Cardiac muscle cell (in vitro differentiated cells and primary cell): ENCODE data around the gene CREB5. TPM values are rescaled to one million over a fixed set of nuclear protein-coding genes. Genes with fewer than 3 reads are reported as not detected.

ENCODE experiments used
- DNase-seq, 2 donors: peaks; one replicate each; pipeline versions ENCODE4 v3.0.0 to v3.0.0-alpha.2; 2010 to 2017; ENCODE audit warnings: low read depth in 1 of 2, low spot score in 1 of 2
- H3K27ac ChIP-seq: fragments of 200-600 bp; sonication (generic); 2 replicates; pipeline ENCODE4 v1.5.1; 2016
- H3K27me3 ChIP-seq: fragments of 200-600 bp; sonication (generic); 2 replicates; pipeline ENCODE4 v1.6.0; 2016; ENCODE audit warnings: control low read depth
- H3K36me3 ChIP-seq: fragments of 200-600 bp; sonication (generic); 2 replicates; pipeline ENCODE4 v1.5.1; 2016; ENCODE audit warnings: control low read depth
- H3K4me1 ChIP-seq: fragments of 200-600 bp; sonication (generic); 2 replicates; pipeline ENCODE4 v1.8.1; 2017; ENCODE audit warnings: low read depth, mild to moderate bottlenecking, mixed run types
- H3K4me3 ChIP-seq: fragments of 200-600 bp; sonication (generic); 2 replicates; pipeline ENCODE4 v1.5.1; 2016; ENCODE audit warnings: mild to moderate bottlenecking
- H3K9me3 ChIP-seq: fragments of 200-600 bp; sonication (generic); 2 replicates; pipeline ENCODE4 v1.5.1; 2017; ENCODE audit warnings: low read depth, mild to moderate bottlenecking, control low read depth
- polyA plus RNA-seq: library from polyadenylated mRNA; unstranded; fragments of >200 nt; fragmentation: Nextera tagmentation; extraction: Ambion mirVana; gene quantifications from 2 replicates; pipeline ENCODE4 v1.2.1, GENCODE V29; 2016
- total RNA-seq: library from RNA; depleted of rRNA; stranded (reverse); fragments of >200 nt; gene quantifications from 2 replicates; pipeline ENCODE4 v1.2.3, GENCODE V29; 2016
- TF ChIP-seq, protein P1 (sequence below): IDR thresholded peaks from 2 replicates; pipeline ENCODE4 v1.5.1; 2012; ENCODE audit warnings: low read depth, mild to moderate bottlenecking, low read length

The CREB5 gene
- total and polyA plus RNA-seq, 2 experiments from 2014 or later: 4.6 TPM

DNA sequence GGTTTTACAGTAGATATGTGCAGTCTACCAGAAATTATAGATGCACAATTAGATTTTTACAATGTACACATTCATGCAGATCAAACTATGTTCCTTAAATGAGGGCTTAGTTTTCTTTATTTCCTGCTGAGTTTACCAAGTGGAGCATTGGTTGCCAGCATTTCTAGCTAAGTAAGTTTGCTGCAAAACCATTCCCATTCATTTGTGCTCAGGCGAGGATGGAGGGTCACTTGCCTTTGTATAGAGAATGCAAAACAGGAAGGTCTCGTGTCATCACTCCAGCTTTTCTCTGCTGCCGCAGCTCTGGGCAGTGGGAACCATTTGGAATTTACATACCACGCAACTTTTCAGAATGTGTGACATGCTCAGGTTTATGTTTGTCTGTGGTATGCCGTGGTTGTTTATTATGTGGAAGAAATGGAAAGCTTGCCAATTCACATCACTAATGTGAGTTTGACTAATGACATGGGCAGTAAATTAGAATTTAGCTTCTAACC, 347.2 kb downstream of the CREB5 start:
- Histone ChIP-seq H3K36me3 (no peaks in the 10 kb centered on the region), H3K27ac (no peak overlapping the region), H3K9me3 (no peaks in the 10 kb centered on the region), H3K4me3 (no peak overlapping the region), H3K27me3 (no peaks in the 10 kb centered on the region), H3K4me1 (no peaks in the 10 kb centered on the region)
- TF ChIP-seq, protein P1, sequence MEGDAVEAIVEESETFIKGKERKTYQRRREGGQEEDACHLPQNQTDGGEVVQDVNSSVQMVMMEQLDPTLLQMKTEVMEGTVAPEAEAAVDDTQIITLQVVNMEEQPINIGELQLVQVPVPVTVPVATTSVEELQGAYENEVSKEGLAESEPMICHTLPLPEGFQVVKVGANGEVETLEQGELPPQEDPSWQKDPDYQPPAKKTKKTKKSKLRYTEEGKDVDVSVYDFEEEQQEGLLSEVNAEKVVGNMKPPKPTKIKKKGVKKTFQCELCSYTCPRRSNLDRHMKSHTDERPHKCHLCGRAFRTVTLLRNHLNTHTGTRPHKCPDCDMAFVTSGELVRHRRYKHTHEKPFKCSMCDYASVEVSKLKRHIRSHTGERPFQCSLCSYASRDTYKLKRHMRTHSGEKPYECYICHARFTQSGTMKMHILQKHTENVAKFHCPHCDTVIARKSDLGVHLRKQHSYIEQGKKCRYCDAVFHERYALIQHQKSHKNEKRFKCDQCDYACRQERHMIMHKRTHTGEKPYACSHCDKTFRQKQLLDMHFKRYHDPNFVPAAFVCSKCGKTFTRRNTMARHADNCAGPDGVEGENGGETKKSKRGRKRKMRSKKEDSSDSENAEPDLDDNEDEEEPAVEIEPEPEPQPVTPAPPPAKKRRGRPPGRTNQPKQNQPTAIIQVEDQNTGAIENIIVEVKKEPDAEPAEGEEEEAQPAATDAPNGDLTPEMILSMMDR: no peak
- DNase-seq: no peak

GRCh38 chr7:28761505-28761904, 349.2 kb downstream of the CREB5 start:
- Histone ChIP-seq H3K27ac (no peak overlapping the region), H3K4me3 (no peak overlapping the region), H3K36me3 (no peaks in the 10 kb centered on the region), H3K4me1 (no peaks in the 10 kb centered on the region), H3K9me3 (no peaks in the 10 kb centered on the region), H3K27me3 (no peaks in the 10 kb centered on the region)
- TF ChIP-seq, protein P1: no peak
- peak in 1 of 2 donors; percentile 57 for DNase-seq

- DNase-seq: no peak
- Histone ChIP-seq H3K36me3 (no peaks in the 10 kb centered on the region), H3K4me1 (no peaks in the 10 kb centered on the region), H3K27ac (no peak overlapping the region), H3K9me3 (no peaks in the 10 kb centered on the region), H3K27me3 (no peaks in the 10 kb centered on the region), H3K4me3 (no peak overlapping the region)
- TF ChIP-seq, protein P1: no peak
Measured at GRCh38 chr7:28762651-28763050, 350.3 kb downstream of the CREB5 start.

DNA sequence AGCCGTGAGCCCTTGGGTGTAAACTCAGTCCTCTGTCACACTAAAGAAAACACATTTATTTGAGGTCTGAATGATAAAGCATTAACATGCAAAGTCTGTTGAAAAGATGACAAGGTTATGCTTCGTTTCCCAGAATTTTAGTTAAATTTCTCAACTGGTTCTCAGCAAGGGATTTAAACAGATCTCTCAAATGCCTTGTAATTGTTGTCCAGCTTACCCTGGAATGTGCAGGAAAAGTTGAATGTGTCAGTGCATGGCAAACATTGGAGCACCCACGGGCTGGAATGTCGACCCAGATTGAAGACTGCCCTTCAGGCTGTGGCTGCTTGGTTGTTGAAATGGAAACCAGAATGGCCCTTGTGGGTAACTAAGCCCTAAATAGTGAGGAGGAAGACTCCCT, 354.0 kb downstream of the CREB5 start:
- no peaks in the 10 kb centered on the region for H3K4me1 ChIP-seq
- H3K27me3 ChIP-seq: no peaks in the 10 kb centered on the region
- TF ChIP-seq, protein P1: no peak
- no peaks in the 10 kb centered on the region for H3K9me3 ChIP-seq
- no peaks in the 10 kb centered on the region for H3K36me3 ChIP-seq
- DNase-seq: no peak
- no peak overlapping the region for H3K27ac ChIP-seq
- H3K4me3 ChIP-seq: no peak overlapping the region

- Histone ChIP-seq H3K36me3 (no peaks in the 10 kb centered on the region), H3K4me3 (no peak overlapping the region), H3K27ac (no peak overlapping the region), H3K9me3 (no peaks in the 10 kb centered on the region), H3K27me3 (no peaks in the 10 kb centered on the region), H3K4me1 (no peaks in the 10 kb centered on the region)
- TF ChIP-seq, protein P1: no peak
- no peak for DNase-seq
Measured at GRCh38 chr7:28767356-28767755, 355.0 kb downstream of the CREB5 start.
